ENCODE measurements around the gene CFAP141. TPM values are rescaled to one million over a fixed set of nuclear protein-coding genes. Genes with fewer than 3 reads are reported as not detected.

CFAP141 gene
- total and polyA plus RNA-seq, 4 donors = not detected

DNA sequence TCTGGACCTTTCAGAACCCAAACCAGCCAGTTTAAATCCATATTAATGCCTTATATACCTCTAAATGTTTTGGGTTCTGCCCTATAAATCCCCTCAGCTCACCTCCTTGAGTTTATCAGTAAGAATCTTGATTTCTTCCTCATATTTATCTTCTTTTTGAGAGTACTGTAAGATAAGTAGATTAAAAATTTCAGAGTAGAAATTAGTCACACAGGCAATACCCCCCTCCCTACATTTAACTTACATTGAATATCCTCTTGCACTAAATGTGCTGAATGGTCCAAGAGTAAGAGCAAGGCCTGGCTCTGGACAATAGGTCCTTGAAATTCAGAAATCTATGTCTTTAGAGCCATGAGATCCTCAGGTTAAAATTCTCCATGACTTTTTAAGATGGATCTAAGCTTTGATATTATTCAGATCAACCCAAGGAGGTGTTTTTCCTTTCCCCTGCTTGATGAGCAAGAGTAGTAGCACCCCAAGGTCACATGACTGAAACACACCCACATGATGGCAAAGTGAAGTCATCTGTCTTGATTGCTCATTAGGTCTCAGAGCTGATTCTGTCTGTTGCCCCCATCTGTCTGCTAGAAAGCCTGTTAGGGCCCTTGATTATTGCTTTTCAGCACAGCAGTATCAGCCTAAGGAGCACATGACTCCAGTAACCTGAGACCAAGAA is 35.4 kb downstream of the CFAP141 start:
- H3K27me3 ChIP-seq (ENCODE audit: control insufficient read depth in 4 of 4, insufficient read depth in 4 of 4, low read length in 3 of 4) = no peaks in the 10 kb centered on the region
- peaks cover 27 to 71% (median 67%) of the 10 kb centered on the region in 4 donors for H3K36me3 ChIP-seq (ENCODE audit: control insufficient read depth in 4 of 4, insufficient read depth in 3 of 4, low read depth in 1 of 4, low read length in 3 of 4)
- no peaks in the 10 kb centered on the region for H3K4me1 ChIP-seq (ENCODE audit: control insufficient read depth in 4 of 4, insufficient read depth in 4 of 4, low read length in 3 of 4)
- H3K9ac ChIP-seq (ENCODE audit: low read depth in 1 of 2, low read length in 2 of 2) = no peak overlapping the region
- TF ChIP-seq, protein P1, sequence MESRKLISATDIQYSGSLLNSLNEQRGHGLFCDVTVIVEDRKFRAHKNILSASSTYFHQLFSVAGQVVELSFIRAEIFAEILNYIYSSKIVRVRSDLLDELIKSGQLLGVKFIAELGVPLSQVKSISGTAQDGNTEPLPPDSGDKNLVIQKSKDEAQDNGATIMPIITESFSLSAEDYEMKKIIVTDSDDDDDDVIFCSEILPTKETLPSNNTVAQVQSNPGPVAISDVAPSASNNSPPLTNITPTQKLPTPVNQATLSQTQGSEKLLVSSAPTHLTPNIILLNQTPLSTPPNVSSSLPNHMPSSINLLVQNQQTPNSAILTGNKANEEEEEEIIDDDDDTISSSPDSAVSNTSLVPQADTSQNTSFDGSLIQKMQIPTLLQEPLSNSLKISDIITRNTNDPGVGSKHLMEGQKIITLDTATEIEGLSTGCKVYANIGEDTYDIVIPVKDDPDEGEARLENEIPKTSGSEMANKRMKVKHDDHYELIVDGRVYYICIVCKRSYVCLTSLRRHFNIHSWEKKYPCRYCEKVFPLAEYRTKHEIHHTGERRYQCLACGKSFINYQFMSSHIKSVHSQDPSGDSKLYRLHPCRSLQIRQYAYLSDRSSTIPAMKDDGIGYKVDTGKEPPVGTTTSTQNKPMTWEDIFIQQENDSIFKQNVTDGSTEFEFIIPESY (IDR thresholded peaks at IDR 0.05) = no peak
- TF ChIP-seq GABPA (IDR thresholded peaks at IDR 0.05 in 1 of 2, conservative IDR thresholded peaks at IDR 0.05 in 1 of 2) = no peak
- TF ChIP-seq JUND (IDR thresholded peaks at IDR 0.05) = no peak
- TF ChIP-seq RXRA (IDR thresholded peaks at IDR 0.05) = no peak
- TF ChIP-seq NR2F2 (IDR thresholded peaks at IDR 0.05) = no peak
- H3K4me3 ChIP-seq (ENCODE audit: low read depth in 1 of 3, low read length in 3 of 3) = no peak overlapping the region
- no peak overlapping the region for H3K27ac ChIP-seq (ENCODE audit: low read depth in 1 of 2, low read length in 2 of 2)
- DNase-seq (ENCODE audit: low spot score) = no peak
- no peaks in the 10 kb centered on the region for H3K9me3 ChIP-seq (ENCODE audit: control insufficient read depth in 4 of 4, low read length in 3 of 4)

DNA sequence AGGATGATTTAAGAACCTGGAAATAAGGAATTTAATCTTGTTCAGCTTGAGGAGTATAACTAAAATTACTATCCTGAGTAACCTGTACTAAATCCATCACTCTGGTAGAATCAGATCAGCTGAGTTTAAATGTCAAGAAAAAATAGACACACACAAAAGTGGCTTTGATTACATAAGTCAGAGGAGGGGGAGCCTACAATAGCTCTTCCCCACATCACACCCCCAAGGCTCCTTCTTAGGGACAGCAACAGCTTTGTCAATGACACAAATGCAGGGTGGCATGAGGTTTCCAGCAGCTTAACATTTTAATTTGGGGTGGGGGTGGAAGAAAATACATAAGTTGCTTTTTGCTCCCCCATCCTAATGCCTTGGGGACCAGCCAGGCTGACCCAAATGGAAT is 38.7 kb downstream of the CFAP141 start:
- Histone ChIP-seq H3K4me3 (ENCODE audit: low read depth in 1 of 3, low read length in 3 of 3) (no peak overlapping the region), H3K9ac (ENCODE audit: low read depth in 1 of 2, low read length in 2 of 2) (no peak overlapping the region), H3K4me1 (ENCODE audit: control insufficient read depth in 4 of 4, insufficient read depth in 4 of 4, low read length in 3 of 4) (no peaks in the 10 kb centered on the region), H3K36me3 (ENCODE audit: control insufficient read depth in 4 of 4, insufficient read depth in 3 of 4, low read depth in 1 of 4, low read length in 3 of 4) (peaks cover 30 to 90% (median 74%) of the 10 kb centered on the region in 4 donors), H3K9me3 (ENCODE audit: control insufficient read depth in 4 of 4, low read length in 3 of 4) (no peaks in the 10 kb centered on the region), H3K27me3 (ENCODE audit: control insufficient read depth in 4 of 4, insufficient read depth in 4 of 4, low read length in 3 of 4) (no peaks in the 10 kb centered on the region), H3K27ac (ENCODE audit: low read depth in 1 of 2, low read length in 2 of 2) (no peak overlapping the region)
- no peak for DNase-seq (ENCODE audit: low spot score)
- TF ChIP-seq YY1 (IDR thresholded peaks at IDR 0.05) (no peak), FOXA1 (IDR thresholded peaks at IDR 0.05) (no peak), RXRA (IDR thresholded peaks at IDR 0.05) (no peak), RAD21 (IDR thresholded peaks at IDR 0.05) (no peak), HNF4G (IDR thresholded peaks at IDR 0.05) (no peak), TAF1 (conservative IDR thresholded peaks at IDR 0.05) (no peak), SP1 (IDR thresholded peaks at IDR 0.05) (no peak), EGR1 (IDR thresholded peaks at IDR 0.05; ENCODE audit: low read depth in 2 of 2) (no peak), FOXA2 (IDR thresholded peaks at IDR 0.05) (no peak), HNF4A (conservative IDR thresholded peaks at IDR 0.05) (no peak), NR2F2 (IDR thresholded peaks at IDR 0.05) (no peak), JUND (IDR thresholded peaks at IDR 0.05) (no peak), GABPA (IDR thresholded peaks at IDR 0.05 in 1 of 2, conservative IDR thresholded peaks at IDR 0.05 in 1 of 2) (no peak)
- TF ChIP-seq, protein P2, sequence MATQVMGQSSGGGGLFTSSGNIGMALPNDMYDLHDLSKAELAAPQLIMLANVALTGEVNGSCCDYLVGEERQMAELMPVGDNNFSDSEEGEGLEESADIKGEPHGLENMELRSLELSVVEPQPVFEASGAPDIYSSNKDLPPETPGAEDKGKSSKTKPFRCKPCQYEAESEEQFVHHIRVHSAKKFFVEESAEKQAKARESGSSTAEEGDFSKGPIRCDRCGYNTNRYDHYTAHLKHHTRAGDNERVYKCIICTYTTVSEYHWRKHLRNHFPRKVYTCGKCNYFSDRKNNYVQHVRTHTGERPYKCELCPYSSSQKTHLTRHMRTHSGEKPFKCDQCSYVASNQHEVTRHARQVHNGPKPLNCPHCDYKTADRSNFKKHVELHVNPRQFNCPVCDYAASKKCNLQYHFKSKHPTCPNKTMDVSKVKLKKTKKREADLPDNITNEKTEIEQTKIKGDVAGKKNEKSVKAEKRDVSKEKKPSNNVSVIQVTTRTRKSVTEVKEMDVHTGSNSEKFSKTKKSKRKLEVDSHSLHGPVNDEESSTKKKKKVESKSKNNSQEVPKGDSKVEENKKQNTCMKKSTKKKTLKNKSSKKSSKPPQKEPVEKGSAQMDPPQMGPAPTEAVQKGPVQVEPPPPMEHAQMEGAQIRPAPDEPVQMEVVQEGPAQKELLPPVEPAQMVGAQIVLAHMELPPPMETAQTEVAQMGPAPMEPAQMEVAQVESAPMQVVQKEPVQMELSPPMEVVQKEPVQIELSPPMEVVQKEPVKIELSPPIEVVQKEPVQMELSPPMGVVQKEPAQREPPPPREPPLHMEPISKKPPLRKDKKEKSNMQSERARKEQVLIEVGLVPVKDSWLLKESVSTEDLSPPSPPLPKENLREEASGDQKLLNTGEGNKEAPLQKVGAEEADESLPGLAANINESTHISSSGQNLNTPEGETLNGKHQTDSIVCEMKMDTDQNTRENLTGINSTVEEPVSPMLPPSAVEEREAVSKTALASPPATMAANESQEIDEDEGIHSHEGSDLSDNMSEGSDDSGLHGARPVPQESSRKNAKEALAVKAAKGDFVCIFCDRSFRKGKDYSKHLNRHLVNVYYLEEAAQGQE (IDR thresholded peaks at IDR 0.05) = no peak
- TF ChIP-seq, protein P1 (IDR thresholded peaks at IDR 0.05) = no peak
- TF ChIP-seq, protein P3, sequence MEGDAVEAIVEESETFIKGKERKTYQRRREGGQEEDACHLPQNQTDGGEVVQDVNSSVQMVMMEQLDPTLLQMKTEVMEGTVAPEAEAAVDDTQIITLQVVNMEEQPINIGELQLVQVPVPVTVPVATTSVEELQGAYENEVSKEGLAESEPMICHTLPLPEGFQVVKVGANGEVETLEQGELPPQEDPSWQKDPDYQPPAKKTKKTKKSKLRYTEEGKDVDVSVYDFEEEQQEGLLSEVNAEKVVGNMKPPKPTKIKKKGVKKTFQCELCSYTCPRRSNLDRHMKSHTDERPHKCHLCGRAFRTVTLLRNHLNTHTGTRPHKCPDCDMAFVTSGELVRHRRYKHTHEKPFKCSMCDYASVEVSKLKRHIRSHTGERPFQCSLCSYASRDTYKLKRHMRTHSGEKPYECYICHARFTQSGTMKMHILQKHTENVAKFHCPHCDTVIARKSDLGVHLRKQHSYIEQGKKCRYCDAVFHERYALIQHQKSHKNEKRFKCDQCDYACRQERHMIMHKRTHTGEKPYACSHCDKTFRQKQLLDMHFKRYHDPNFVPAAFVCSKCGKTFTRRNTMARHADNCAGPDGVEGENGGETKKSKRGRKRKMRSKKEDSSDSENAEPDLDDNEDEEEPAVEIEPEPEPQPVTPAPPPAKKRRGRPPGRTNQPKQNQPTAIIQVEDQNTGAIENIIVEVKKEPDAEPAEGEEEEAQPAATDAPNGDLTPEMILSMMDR (IDR thresholded peaks at IDR 0.05; ENCODE audit: low read depth, low read length, missing input control) = no peak
- TF ChIP-seq, protein P4, sequence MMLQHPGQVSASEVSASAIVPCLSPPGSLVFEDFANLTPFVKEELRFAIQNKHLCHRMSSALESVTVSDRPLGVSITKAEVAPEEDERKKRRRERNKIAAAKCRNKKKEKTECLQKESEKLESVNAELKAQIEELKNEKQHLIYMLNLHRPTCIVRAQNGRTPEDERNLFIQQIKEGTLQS (IDR thresholded peaks at IDR 0.05) = no peak
- TF ChIP-seq, protein P5, sequence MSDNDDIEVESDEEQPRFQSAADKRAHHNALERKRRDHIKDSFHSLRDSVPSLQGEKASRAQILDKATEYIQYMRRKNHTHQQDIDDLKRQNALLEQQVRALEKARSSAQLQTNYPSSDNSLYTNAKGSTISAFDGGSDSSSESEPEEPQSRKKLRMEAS (IDR thresholded peaks at IDR 0.05) = no peak
